Suprapubic skin (tissue), 3 donors: ENCODE results near the gene GABARAPL1.
A peak's percentile ranks its signal among the peaks of the same experiment; 100 is the strongest.

Source experiments
- CTCF ChIP-seq, 2 donors: fragments of 200-600 bp in 1 of 2; fragments of 450-650 bp in 1 of 2; sonication (generic) in 1 of 2; IDR thresholded peaks; one replicate each; pipeline ENCODE4 v1.5.1; 2016 to 2019; ENCODE audit warnings: antibody characterized with exemption in 2 of 2, mild to moderate bottlenecking in 1 of 2, moderate library complexity in 1 of 2
- EP300 ChIP-seq: sonication (generic); formaldehyde crosslinking; IDR thresholded peaks from one replicate; pipeline ENCODE4 v1.6.1; 2017; ENCODE audit warnings: antibody characterized with exemption
- POLR2A ChIP-seq, 2 donors: fragments of 450-650 bp; IDR thresholded peaks; one replicate each; pipeline ENCODE4 v1.6.1; 2017; ENCODE audit warnings: antibody characterized with exemption in 2 of 2, mild to moderate bottlenecking in 2 of 2, moderate library complexity in 2 of 2

- peak; percentile 41 to 70 for TF ChIP-seq CTCF (IDR thresholded peaks at IDR 0.05)
- no peak for TF ChIP-seq POLR2A (IDR thresholded peaks at IDR 0.05)
- no peak for TF ChIP-seq EP300
Measured at GRCh38 chr12:10190558-10191388, 21.9 kb upstream of the GABARAPL1 start.
